Central memory CD4-positive, alpha-beta T cell (primary cell): ENCODE data around the gene ERBB2.
"Not testable (repeated sequence)": the region's sequence is repeated elsewhere in the genome, so short reads cannot be mapped to it uniquely, and the experiment has no call there.

Experiments used
- DNase-seq: peaks from one replicate; pipeline ENCODE4 v3.0.0; 2022

The ERBB2 gene

DNA sequence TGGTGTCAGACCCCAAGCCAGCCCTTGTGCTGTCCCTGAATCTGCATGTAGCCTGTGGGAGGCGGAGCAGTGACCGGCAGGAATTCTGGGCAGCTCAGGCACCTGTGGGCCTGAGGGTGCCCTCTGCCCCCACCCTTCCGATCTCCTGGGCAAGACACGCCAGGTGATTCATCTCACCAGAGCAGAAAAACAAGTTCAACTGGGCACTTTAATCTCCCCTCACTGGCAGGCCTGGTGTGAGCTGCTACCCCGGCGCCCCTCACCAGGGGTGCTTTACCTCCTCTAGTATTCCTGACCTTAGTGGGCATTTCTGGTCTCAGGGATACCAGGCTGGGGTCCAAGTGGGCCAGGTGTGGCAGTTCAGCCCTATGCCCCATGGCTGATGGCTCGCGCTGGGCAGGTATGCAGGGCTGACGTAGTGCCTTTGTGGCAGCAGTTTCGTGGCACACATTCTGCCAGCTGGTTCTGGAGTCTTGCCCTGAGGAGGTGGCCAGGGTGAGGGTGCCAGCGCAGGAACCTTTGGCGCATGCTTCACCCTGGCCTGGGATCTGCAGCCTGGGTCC, 6.0 kb downstream of the ERBB2 start:
- DNase-seq: no peak

DNA sequence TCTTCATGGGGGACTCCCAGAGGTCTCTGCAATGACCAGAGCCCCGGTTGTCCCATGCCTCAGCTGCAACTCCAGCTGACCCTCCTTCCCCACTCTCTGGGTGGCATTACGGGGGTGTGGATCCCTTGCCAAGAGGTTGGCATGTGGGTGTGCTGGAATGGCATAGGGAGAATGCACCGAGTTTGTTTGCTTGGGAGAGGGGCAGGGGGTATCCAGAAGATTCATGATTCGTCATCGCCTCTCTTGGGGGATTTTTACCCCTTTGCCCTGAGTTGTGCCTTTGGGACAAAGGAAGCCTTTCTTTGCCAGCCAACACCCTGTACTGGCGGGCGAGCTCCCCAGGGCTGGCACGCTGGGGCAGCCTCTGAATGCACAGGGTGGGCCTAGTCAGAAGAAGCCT, 6.5 kb downstream of the ERBB2 start:
- no peak for DNase-seq

DNA sequence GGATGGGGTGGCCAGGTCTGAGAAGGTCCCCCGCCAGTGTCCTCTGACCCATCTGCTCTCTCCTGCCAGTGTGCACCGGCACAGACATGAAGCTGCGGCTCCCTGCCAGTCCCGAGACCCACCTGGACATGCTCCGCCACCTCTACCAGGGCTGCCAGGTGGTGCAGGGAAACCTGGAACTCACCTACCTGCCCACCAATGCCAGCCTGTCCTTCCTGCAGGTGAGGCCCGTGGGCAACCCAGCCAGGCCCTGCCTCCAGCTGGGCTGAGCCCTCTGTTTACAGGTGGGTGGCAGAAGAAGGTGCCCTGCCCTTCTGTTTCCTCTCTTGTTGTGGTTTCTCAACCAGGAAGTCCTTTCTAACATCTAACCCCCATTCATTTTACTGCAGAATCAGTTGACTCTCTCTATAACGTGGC, 7.1 kb downstream of the ERBB2 start:
- peak; percentile 29 for DNase-seq

GRCh38 chr17:39709319-39709997, 9.6 kb downstream of the ERBB2 start:
- DNase-seq: no peak

GRCh38 chr17:39709998-39710964, 10.4 kb downstream of the ERBB2 start:
- no peak for DNase-seq

DNA sequence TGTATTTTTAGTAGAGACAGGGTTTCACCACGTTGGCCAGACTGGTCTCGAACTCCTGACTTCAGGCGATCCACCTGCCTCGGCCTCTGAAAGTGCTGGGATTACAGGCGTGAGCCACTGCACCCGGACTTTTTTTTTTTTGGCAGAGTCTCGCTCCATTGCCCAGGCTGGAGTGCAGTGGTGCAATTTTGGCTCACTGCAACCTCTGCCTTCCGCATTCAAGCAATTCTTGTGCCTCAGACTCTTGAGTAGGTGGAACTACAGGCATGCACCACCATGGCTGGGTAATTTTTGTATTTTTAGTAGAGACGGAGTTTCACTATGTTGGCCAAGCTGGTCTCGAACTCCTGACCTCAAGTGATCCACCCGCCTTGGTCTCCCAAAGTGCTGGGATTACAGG, 11.2 kb downstream of the ERBB2 start:
- DNase-seq: not testable (repeated sequence)

DNA sequence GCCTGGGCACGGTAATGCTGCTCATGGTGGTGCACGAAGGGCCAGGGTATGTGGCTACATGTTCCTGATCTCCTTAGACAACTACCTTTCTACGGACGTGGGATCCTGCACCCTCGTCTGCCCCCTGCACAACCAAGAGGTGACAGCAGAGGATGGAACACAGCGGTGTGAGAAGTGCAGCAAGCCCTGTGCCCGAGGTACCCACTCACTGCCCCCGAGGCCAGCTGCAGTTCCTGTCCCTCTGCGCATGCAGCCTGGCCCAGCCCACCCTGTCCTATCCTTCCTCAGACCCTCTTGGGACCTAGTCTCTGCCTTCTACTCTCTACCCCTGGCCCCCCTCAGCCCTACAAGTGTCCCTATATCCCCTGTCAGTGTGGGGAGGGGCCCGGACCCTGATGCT, 12.0 kb downstream of the ERBB2 start:
- DNase-seq: no peak

DNA sequence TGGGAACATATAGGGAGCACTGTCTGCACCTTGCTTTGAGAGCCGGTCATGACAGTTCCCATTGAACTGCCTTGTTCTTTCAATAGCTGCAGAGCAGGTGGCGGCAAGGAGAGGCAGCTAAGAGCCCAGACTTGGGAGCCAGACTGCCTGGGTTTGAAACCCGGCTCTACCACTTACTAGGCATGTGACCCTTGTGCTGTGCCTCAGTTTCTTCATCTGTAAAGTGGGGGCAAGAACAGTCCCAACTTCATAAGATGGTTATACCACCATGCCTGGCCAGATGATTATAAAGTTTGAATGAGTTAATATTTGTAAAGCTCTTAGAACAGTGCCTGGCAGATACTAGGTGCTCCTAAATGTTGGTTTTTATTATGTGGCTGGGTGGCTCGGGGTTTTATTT, 14.4 kb downstream of the ERBB2 start:
- DNase-seq: no peak

- no peak for DNase-seq
Measured at GRCh38 chr17:39715375-39716072, 15.7 kb downstream of the ERBB2 start.

- no peak for DNase-seq
Measured at GRCh38 chr17:39716073-39716818, 16.4 kb downstream of the ERBB2 start.

DNA sequence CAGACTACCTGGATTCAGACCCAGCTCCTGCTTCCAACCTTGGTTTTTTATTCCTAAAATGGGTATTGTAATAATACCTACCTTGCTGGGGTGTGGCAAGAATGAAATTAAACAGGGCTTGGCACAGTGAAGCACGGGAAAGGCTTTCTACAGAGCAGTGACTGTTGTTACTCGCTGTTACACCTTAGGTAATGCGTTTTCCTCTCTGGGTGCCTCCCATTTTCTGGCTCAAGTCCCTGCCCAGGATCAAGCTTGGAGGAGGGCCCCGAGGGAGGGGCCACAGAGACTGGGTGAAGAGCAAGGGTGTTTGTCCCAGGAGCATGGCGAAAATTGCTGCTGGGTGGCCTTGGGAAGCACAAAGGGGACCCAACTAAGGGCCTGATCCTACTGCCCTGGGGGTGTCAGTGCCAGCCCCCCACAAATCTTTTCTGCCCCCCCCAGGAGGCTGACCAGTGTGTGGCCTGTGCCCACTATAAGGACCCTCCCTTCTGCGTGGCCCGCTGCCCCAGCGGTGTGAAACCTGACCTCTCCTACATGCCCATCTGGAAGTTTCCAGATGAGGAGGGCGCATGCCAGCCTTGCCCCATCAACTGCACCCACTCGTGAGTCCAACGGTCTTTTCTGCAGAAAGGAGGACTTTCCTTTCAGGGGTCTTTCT, 17.1 kb downstream of the ERBB2 start:
- DNase-seq: no peak

GRCh38 chr17:39717660-39718059, 17.8 kb downstream of the ERBB2 start:
- DNase-seq: no peak

GRCh38 chr17:39719563-39720355, 19.9 kb downstream of the ERBB2 start:
- DNase-seq: no peak

DNA sequence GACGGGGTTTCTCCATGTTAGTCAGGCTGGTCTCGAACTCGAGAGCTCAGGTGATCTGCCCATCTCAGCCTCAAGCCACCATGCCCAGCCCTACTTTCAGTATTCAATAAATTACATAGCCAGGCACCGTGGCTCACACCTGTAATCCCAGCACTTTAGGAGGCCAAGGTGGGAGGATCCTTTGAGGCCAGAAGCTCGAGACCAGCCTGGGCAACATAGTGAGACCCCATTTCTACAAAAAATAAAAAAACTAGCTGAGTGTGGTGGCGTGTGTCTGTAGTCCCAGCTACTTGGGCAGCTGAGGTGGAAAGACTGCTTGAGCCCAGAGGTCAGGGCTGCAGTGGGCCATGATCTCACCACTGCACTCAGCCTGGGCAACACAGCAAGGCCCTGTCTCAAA, 22.2 kb downstream of the ERBB2 start:
- no peak for DNase-seq

- no peak for DNase-seq
Measured at GRCh38 chr17:39722965-39723848, 23.3 kb downstream of the ERBB2 start.

- no peak for DNase-seq
Measured at GRCh38 chr17:39724731-39725130, 24.9 kb downstream of the ERBB2 start.

DNA sequence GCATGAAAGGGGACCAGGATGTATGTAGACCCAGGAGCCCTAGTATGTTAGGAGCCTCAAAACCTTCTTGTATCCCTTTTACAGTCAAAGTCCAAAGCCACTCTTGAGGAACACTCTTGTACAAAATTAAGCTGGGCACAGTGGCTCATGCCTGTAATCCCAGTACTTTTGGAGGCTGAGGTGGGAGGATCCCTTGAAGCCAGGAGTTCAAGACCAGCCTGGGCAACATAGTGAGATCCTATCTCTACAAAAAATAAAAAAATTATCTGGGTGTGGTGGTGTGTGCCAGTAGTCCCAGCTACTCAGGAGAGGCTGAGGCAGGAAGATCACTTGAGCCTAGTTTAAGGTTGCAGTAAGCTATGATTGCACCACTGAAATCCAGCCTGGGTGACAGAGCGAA, 26.1 kb downstream of the ERBB2 start:
- not testable (repeated sequence) for DNase-seq

DNA sequence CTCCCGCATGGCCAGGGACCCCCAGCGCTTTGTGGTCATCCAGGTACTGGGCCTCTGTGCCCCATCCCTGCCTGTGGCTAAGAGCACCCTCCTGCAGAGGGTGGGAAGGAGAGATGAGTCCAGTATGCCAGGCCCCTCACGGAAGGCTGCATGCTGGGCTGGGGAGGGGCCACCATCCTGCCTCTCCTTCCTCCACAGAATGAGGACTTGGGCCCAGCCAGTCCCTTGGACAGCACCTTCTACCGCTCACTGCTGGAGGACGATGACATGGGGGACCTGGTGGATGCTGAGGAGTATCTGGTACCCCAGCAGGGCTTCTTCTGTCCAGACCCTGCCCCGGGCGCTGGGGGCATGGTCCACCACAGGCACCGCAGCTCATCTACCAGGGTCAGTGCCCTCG, 26.8 kb downstream of the ERBB2 start:
- no peak for DNase-seq

DNA sequence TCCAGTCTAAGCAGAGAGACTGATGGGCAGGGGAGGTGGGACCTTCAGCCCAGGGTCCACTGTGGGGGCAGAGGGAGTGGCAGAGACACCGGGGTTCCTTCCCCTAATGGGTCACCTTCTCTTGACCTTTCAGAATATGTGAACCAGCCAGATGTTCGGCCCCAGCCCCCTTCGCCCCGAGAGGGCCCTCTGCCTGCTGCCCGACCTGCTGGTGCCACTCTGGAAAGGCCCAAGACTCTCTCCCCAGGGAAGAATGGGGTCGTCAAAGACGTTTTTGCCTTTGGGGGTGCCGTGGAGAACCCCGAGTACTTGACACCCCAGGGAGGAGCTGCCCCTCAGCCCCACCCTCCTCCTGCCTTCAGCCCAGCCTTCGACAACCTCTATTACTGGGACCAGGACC, 27.7 kb downstream of the ERBB2 start:
- DNase-seq: no peak
